ENCODE data around the gene TGFB1I1.

TGFB1I1 gene

DNA sequence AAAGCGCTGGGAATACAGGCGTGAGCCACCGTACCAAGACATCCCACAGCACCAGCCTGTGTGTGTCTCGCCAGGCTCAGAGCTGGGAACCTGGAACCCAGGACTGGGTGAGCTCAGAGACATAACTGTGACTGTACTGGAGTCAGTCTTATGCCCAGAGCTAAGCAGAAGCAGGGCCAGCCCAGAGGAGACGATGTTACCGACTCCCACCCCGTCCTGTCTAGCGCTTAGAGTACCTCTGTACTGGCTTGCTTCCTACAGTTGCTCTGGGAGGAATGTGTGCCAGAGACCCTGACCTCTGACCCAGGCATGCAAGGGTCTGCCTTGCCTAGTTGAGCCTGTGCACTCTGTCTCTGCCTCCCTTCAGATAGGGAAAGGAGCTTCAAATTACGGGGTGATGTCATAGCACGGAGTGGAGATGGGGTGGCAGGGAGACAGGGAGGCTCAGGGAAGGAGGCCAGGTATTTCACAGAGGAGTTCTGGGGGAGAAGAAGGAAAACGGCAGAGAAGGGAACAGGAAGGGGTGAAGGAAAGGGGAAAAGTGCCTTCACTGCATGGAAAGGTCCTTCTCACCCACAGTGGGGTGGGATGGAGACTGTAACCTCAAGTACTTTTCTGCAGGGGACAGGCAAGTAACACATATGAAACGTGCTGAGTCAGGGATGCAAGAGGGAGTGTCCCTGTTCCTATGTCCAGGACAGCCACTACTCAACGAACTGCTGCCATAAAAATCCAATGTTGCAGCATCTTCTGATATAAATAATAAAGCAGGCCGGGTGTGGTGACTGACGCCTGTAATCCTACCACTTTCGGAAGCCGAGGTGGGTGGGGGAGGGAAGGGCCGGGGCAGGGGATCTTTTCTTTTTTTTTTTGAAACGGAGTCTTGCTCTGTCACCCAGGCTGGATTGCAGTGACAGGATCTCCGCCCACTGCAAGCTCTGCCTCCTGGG lies 18.4 kb upstream of the TGFB1I1 start:
- peak overlapping the region; percentile 54 for H3K27ac ChIP-seq
- TF ChIP-seq ZFX (IDR thresholded peaks at IDR 0.05), result no peak
- TF ChIP-seq, protein P1, sequence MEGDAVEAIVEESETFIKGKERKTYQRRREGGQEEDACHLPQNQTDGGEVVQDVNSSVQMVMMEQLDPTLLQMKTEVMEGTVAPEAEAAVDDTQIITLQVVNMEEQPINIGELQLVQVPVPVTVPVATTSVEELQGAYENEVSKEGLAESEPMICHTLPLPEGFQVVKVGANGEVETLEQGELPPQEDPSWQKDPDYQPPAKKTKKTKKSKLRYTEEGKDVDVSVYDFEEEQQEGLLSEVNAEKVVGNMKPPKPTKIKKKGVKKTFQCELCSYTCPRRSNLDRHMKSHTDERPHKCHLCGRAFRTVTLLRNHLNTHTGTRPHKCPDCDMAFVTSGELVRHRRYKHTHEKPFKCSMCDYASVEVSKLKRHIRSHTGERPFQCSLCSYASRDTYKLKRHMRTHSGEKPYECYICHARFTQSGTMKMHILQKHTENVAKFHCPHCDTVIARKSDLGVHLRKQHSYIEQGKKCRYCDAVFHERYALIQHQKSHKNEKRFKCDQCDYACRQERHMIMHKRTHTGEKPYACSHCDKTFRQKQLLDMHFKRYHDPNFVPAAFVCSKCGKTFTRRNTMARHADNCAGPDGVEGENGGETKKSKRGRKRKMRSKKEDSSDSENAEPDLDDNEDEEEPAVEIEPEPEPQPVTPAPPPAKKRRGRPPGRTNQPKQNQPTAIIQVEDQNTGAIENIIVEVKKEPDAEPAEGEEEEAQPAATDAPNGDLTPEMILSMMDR (conservative IDR thresholded peaks at IDR 0.05), result no peak

DNA sequence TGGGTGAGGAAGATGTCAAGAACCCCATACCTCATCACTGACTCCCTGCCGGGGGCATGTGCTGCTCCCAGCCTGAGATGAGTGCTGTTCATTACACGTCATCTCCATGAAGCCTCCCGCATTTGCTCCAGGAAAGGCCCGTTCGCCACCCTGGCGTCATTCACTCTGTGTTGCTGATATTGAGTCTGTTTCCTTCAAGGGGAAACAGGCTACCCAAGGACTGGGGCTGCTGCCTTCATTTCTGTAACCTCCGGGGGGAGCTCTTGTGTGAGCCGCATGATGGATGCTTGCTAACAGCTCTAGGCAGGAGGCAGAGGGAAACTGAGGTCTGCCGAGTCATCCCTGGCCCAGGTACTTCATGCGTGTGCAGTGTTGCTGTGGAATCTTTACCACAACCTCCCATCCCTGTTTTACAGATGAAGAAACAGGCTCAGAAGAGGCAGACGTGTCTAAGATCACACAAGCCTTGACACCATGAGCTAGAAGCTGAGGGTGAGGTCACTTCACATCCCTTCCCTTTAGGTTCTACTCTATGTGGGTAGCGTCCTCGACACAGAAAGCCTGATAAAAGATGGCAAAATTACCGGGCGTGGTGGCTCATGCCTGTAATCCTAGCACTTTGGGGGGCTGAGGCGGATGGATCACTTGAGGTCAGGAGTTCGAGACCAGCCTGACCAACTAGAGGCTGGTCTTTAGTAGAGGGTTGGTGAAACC lies 16.2 kb upstream of the TGFB1I1 start:
- no peak overlapping the region for H3K27ac ChIP-seq
- TF ChIP-seq, protein P1 (conservative IDR thresholded peaks at IDR 0.05), result peak; percentile 34
- no peak for TF ChIP-seq ZFX (IDR thresholded peaks at IDR 0.05)

DNA sequence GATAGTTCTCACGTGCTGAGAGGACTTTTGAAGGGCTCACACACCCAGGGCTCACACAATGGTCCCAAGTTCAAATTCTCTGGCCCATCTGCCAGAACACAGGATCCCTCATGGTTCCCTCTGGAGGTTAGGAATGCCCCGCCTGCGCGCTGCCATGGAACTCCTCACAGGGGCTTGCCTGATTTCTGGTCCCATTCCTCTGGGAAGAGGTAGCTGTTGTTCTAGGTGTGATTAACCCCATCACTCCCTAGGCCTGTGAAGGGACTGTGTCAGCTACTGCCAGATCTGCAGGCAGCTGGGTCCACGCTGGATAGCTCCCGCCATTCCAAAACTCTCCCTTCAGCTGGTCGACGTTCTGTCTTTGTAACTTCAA lies 15.0 kb upstream of the TGFB1I1 start:
- H3K27ac ChIP-seq, result no peak overlapping the region; the same call in 1 of the 2 replicates
- TF ChIP-seq ZFX (IDR thresholded peaks at IDR 0.05), result no peak
- TF ChIP-seq, protein P1 (conservative IDR thresholded peaks at IDR 0.05), result no peak

DNA sequence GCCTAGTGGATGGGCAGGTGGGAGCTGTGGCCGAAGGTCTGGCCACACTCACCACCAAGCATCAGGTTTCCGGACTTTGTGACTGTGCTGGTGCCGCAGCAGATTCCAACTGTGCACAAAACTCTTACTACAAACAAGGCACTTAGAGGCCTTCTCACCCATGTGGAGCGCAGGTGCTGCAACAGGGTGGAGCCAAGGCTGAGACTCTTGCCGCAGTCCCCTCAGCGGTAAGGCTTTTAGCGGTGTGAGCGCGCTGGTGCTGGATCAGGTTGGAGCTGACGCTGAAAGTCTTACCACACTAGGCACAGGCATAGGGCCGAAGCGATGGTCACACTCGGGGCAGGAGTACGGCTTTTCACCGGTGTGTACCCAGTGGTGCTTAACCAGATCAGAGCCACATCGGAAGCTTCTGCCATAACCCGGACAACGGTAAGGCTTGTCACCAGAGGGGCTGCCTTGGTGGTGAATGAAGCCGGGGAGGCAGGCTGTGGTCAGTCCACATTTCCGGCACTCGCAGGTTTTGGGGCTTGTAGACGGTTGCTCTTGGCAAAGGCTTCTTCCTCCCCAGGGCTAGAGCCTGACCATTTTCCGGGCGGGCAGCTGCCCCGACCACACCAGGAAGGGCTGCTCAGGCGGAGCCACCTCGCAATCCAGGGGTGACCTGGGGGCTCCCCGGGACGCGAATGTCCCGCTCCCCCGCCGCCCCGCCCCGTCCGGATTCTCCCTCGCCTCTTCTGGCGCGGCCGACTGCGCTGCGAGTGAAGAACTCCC lies 13.7 kb upstream of the TGFB1I1 start:
- peak overlapping the region; percentile 97 for H3K27ac ChIP-seq
- TF ChIP-seq ZFX (IDR thresholded peaks at IDR 0.05), result no peak
- TF ChIP-seq, protein P1 (conservative IDR thresholded peaks at IDR 0.05), result no peak

DNA sequence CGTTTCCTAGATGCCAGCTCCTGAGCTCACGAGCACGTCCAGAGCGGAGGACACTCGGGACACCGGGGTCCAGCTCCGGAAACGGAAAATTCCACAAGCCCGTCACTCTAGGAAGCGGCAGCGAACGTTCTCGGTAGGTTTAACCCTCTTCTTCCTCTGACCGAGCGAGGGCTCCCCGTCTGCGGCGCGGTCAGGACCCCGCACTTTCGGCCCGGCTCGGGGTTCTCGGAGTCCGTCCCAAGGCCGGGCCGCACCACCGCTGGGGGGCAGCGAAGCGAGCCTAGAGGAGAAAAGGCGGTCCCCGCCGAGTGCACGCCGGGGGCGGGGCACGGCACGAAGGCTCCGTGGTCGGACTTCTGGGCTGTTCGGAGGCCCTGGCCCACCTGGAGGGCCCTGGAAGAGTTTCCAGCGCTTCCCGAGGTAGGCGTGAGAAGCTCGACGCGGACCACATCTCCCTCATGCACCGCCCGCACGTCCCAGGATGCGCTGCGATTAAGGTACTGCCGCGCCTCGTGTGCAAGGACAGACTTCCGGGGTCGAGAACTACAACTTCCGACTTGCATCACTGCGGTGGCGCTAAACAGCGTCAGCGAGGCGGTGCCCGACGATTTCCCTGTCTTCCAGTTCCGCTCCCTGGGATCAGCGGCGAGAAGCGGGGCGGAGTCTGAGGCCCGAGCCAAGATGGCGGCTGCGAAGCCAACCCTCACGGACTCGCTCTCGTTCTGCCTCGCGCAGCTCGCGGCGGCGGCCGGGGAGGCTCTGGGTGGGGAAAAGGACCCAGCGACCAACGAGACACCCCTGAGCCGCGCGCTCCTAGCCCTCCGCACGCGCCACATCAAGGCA lies 12.9 kb upstream of the TGFB1I1 start, which contains the start of gene ARMC5:
TSS of gene ARMC5 (plus strand) at position 658 of the 843 bp plus-strand sequence. CDS start at position 682, 24 bp downstream.
- H3K27ac ChIP-seq, result peak within 1 kb of the TSS; percentile 97
- peak; percentile 57; the same call in 1 of the 2 replicates for TF ChIP-seq ZFX (IDR thresholded peaks at IDR 0.05)
- TF ChIP-seq, protein P1 (conservative IDR thresholded peaks at IDR 0.05), result peak; percentile 79

Data from C4-2B (cell line).